Stimulated activated CD8-positive, alpha-beta memory T cell treated with anti-CD3 and anti-CD28 coated beads, Interleukin-4, amount 100 ng/mL, for 24 hours (primary cell): Measurements from ENCODE around the gene NOTCH1.
A peak's percentile ranks its signal among the peaks of the same experiment; 100 is the strongest.

Experiments
- DNase-seq: peaks from one replicate; pipeline ENCODE4 v3.0.0-alpha.2; 2020; ENCODE audit warnings: low read depth

NOTCH1 gene

DNA sequence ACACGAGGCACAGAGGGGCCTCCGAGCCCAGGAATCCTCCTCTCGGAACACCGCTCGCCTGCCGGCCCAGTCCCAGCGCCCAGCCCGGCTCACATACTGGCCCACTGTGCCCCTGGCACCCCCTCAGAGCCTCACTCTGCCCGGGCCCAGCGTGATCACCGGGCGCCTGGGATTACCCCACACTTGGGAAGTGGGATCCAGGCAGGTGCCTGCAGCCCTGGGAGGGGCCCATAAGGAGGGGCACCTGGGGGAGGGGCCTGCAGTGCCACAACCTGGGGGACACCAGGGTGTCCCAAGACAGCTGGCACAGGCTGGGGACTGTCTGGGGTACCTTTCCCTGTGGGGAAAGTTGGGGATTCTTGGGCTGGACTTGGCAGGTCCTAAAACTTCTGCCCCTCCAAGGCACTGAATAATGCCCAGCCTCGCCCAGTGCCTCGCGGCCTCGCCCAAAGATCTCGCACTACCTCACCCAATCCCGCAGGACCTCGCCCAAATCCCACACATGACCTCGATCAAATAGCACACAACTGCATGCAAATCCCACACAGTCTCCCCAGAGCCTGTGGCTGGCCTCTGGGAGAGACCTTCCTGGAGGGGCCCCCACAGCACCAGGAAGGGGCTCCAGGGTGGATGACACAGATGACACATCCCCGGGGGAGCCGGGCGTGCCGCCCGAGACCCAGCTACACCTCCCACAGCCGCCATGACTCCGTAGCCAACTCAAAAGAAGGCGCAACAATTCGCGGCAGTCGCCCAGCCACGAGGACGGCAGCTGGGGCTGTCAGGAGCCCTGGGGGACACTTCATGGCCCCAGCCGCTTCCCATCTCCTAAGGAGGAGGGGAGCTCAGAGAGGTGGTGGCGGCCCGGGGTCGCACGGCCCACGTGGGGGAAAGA is 13.7 kb downstream of the NOTCH1 start:
- DNase-seq: peak; percentile 11

DNA sequence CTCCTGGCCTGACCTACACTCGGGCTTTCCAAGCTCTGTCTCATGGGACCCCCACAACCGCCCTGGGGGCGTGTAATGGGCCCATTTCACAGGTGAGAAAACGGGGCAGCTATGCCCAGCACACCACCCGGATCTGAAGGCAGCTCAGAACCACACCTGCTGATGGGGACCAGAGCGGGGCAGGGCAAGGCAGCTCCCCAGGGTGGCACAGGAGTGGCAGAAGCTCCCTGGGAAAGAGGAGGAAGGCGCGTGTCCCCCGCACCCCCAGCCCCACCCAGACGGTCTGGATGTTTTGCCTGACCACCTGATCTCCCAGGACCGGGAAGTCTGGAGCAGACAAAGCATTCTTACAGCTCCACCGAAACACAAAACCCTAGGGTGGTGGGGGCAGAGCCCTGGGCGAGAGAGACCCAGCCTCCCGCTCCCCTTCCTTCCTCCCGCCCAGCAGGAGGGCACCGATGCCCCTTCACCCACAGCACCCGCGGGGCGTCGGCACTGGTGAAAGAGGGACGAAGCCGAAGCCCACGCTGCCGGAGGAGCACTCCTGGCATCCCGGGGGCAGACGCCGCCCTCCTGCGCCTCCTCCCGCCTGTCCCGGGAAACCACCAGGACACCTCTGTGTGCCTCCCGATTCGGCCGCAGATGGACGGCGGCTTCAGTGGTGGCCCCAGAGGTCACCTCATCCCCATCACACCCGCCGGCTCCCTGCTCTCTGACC is 14.5 kb downstream of the NOTCH1 start:
- DNase-seq: no peak

DNA sequence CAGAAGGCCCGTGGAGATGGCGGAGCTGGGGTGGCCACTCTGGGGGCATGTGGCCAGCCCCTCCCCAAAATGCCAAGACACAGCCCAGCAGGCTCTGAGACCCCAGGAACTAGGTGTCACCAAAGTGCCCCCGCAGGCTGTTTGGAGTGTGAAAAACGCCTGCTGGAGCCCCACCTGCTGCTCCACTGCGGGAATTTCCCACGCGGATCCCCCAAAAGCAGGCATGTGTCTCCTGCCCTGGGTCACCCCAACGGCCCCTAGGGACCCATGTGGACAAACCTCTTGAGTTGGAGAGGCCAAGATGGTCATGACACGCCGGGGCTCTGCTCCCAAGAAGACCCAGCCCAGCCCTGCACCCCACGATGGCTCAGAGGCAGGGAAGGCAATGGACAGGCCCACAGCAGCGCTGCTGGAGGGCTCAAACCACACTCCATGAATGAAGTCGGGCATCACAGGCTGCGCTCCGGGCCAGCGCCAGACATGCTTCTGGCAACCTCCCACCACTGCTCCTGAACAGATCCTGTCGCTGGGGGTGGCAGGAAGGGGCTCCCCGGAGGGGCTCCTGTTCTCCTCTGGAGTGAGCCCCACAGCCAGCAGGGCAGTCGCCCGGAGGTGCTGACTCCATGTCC is 15.3 kb downstream of the NOTCH1 start:
- DNase-seq: no peak

GRCh38 chr9:136529516-136530460 is 16.1 kb downstream of the NOTCH1 start:
- DNase-seq: no peak

DNA sequence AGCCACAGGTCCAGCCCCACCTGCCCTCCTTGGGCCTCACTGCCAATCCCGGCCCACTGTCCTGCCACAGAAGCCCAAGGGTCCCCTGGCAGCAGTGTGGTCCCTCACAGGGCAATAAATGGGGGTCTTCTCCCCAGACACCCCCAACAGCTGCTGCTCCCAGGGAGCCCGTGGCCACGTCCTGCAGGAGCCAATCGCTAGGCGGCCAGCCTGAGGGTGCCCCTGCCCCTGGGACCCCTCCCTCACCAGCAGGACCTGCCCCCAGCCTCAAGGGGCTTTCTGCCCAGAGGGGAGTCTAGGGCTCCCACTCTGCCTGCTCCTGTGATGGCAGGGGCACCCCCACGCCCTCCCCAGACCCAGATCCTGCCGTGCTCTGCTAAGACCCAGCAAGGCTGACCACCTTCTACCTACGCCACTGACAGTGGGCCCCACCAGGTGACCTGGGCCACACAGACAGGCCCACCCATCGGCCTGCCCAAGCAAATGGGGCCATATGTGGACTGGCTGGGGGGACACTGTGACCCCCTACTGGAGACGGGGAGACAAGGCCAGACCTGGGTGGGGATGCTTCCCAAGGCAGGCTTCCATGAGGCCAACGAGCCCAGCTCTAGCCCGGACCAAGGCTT is 17.0 kb downstream of the NOTCH1 start:
- DNase-seq: no peak

- no peak for DNase-seq
These were observed 17.8 kb downstream of the NOTCH1 start for GRCh38 chr9:136527721-136528710.

GRCh38 chr9:136527131-136527530 is 18.7 kb downstream of the NOTCH1 start:
- no peak for DNase-seq

DNA sequence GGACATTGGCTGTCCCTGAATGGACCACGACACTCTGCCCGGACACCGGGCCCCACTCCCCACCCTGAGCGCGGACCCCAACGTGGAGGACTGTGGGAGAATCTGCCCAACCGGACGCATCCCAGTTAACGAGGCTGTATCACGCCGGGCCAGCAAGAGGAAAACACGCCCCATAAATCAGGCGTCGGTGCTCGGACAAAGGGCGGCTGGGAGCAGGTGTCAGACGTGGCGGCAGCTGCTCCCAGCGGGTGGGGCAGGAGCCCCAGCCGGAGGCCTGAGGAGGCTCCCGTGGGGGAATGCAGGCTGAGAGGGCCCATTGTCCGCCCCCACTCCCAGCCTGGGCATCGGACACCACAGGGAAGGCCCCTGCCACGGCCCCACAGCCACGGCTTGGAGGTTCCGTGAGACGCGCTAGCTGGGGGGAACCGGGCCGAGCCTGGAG is 19.2 kb downstream of the NOTCH1 start:
- DNase-seq: no peak

- no peak for DNase-seq
These were observed 19.9 kb downstream of the NOTCH1 start for GRCh38 chr9:136525841-136526499.

DNA sequence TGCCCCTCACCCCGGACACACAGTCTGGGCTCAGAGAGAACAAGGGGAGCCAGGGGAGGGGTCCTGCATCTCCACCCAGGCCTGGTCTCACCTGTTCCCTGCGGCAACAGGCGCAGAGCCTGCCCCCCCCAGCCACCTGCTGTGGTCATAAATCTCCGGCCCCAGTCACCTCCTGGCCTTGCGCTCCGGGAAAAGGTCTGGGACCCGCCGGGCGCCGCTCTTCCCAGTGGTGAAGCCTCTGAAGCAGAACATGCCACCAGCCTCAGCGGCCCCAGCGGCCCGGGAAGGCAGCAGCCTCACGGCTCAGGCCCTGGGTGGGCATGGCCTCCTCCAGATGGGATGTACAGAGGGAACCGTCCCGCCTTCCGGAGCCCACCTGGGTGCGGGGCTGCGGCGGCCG is 20.6 kb downstream of the NOTCH1 start:
- DNase-seq: no peak

GRCh38 chr9:136522314-136523237 is 23.3 kb downstream of the NOTCH1 start:
- DNase-seq: no peak

DNA sequence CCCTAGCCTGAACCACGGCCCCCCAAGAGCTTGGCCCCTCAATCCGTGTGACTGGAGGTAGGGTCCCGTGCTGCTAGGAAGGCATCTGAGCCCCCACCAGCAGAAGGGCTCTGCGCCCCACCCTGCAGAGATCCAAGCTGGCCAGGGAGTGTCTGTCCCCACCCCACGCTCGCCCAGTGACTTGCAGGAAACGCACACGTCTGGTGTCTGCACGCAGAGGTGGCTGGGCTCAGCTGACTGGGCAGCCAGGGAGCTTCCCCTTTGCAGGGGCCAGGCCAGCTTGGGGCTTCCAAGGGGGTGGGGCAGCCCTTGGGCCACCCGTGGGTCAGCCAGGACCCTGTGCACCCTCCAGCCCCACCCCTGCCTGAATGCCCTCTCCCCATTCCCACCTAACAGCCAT is 24.3 kb downstream of the NOTCH1 start:
- no peak for DNase-seq

GRCh38 chr9:136520053-136520540 is 25.8 kb downstream of the NOTCH1 start:
- DNase-seq: no peak

DNA sequence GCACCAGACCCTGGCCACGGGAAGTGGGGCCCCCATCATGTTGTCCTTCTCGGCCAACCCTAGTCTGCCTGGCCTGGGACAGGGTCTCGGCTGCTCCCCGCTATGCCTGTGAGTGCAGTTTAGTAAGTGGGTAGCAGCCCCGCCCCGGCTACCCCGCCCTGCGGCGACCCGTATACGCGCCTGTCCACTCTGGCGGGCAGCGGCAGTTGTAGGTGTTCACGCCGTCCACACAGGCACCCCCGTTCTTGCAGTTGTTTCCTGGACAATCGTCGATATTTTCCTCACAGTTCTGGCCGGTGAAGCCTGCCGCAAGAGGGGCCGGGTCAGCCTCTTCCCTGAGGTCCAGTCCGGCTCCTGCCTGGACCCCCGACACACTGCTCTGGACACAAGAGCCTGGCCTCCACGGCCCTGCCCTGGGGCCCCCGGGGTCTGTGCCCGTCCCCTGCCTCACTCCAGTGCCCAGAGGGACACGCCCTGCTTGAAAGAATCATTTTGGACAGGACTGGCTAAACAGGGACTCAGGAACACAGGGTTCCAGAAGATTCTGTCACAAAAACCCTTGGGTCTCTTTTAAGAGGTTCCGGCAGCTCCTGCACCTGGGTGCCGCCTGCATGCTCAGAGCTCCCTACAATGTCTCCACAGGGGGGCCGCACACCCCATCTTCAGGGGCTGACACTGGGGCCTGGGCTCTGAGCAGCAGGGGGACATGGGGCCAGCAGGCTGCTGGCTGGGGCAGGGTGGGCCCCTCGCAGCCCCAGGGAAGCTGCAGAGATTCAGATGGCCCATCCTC is 26.4 kb downstream of the NOTCH1 start:
- DNase-seq: no peak

DNA sequence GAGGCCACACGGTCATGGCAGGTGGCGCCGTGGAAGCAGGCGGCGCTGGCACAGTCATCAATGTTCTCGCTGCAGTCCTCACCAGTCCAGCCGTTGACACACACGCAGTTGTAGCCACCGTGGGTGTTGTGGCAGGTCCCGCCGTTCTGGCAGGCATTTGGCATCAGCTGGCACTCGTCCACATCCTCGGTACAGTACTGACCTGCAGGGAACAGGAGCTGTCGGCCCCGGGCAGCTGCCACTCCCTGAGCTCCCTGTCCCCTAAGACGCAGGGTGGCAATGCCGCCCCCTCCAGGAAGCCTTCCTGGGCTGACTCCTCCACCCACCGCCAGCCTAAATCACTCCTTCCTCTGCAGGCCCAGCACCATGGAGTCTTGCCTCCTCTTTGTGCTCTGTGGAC is 27.2 kb downstream of the NOTCH1 start:
- no peak for DNase-seq

- DNase-seq: no peak
These were observed 27.9 kb downstream of the NOTCH1 start for GRCh38 chr9:136517950-136518349.

DNA sequence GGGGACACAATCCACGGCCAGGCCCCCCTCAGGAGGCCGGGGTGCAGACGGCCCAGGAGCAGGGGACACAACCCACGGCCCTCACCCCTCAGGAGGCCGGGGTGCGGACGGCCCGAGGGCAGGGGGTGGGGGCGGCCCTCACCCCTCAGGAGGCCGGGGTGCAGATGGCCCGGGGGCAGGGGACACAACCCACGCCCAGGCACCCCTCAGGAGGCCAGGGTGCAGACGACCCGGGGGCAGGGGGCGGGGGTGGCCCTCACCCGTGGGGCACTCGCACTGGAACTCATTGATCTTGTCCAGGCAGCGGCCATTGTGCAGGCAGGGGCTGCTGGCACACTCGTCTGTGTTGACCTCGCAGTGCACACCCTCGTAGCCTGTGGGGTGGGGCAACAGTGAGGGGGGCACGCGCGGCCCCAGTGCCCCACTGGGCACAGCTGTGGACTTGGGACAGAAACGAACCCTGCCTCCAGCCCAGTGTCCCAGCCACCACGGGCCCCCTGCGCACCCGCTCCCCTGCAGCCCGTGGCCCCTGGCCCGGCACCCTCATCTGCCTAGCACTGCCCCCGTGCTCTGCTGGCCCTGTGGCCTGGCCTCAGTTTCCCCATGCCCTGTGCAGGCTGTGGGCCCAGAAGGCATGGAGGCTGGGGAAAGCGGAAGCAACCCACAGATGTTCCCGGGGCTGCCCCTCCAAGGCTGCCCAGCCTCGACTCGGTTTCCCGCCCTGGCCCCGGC is 28.7 kb downstream of the NOTCH1 start:
- no peak for DNase-seq
